Liver (tissue), 9 donors: ENCODE data around the gene TRIM71. TPM values are rescaled to one million over a fixed set of nuclear protein-coding genes. Genes with fewer than 3 reads are reported as not detected.

Source experiments
- DNase-seq: peaks from one replicate; pipeline ENCODE4 v3.0.0-alpha.2; 2017; ENCODE audit warnings: low spot score
- H3K27ac ChIP-seq, 2 donors: one replicate each; pipeline ENCODE4 v1.7.0; 2013; ENCODE audit warnings: inconsistent platforms in 2 of 2, low read length in 2 of 2, control low read depth in 1 of 2, low read depth in 1 of 2, mild to moderate bottlenecking in 1 of 2
- H3K27me3 ChIP-seq, 4 donors: one replicate each; pipeline versions ENCODE4 v1.6.1 to v1.7.0; 2013; ENCODE audit warnings: low read length in 3 of 4, inconsistent platforms in 1 of 4, mild to moderate bottlenecking in 1 of 4, moderate library complexity in 1 of 4; ENCODE audit not compliant: control insufficient read depth in 4 of 4, insufficient read depth in 4 of 4
- H3K36me3 ChIP-seq, 4 donors: one replicate each; pipeline versions ENCODE4 v1.6.1 to v1.7.0; 2013; ENCODE audit warnings: low read length in 3 of 4, mild to moderate bottlenecking in 3 of 4, low read depth in 1 of 4, moderate library complexity in 1 of 4; ENCODE audit not compliant: control insufficient read depth in 4 of 4, insufficient read depth in 3 of 4
- H3K4me1 ChIP-seq, 4 donors: one replicate each; pipeline versions ENCODE4 v1.6.1 to v1.7.0; 2013; ENCODE audit warnings: low read length in 3 of 4, mild to moderate bottlenecking in 3 of 4, moderate library complexity in 1 of 4; ENCODE audit not compliant: control insufficient read depth in 4 of 4, insufficient read depth in 4 of 4
- H3K4me3 ChIP-seq, 3 donors: one replicate each; pipeline versions ENCODE4 v1.6.1 to v1.7.0; 2013; ENCODE audit warnings: low read length in 3 of 3, control low read depth in 1 of 3, low read depth in 1 of 3, mild to moderate bottlenecking in 1 of 3
- H3K9ac ChIP-seq, 2 donors: one replicate each; pipeline ENCODE4 v1.7.0; 2013; ENCODE audit warnings: low read length in 2 of 2, mild to moderate bottlenecking in 2 of 2, moderate library complexity in 2 of 2, control low read depth in 1 of 2, low read depth in 1 of 2
- H3K9me3 ChIP-seq, 4 donors: one replicate each; pipeline versions ENCODE4 v1.6.1 to v1.7.0; 2013; ENCODE audit warnings: low read length in 3 of 4; ENCODE audit not compliant: control insufficient read depth in 4 of 4
- ATF3 ChIP-seq: IDR thresholded peaks from 2 replicates; pipeline ENCODE4 v1.6.1; 2016; ENCODE audit warnings: antibody characterized with exemption
- CTCF ChIP-seq: fragments of 150-350 bp; IDR thresholded peaks from 2 replicates; pipeline ENCODE4 v1.5.1; 2017; ENCODE audit warnings: improper control_type of control experiment, low read depth, low read length; ENCODE audit not compliant: missing input control
- EGR1 ChIP-seq, 2 donors: IDR thresholded peaks; 2 replicates each; pipeline ENCODE4 v1.6.1; 2016 to 2018; ENCODE audit warnings: antibody characterized with exemption in 2 of 2, low read depth in 2 of 2
- FOXA1 ChIP-seq: IDR thresholded peaks from 2 replicates; pipeline ENCODE4 v1.6.1; 2016; ENCODE audit warnings: antibody characterized with exemption
- FOXA2 ChIP-seq: IDR thresholded peaks from 2 replicates; pipeline ENCODE4 v1.6.1; 2016; ENCODE audit warnings: antibody characterized with exemption
- GABPA ChIP-seq, 2 donors: IDR thresholded peaks in 1 of 2; conservative IDR thresholded peaks in 1 of 2; 2 replicates each; pipeline ENCODE4 v1.6.1; 2016; ENCODE audit warnings: antibody characterized with exemption in 2 of 2, mild to moderate bottlenecking in 1 of 2, moderate library complexity in 1 of 2
- HNF4A ChIP-seq, 2 donors: conservative IDR thresholded peaks; 2 replicates each; pipeline ENCODE4 v1.6.1; 2016; ENCODE audit warnings: antibody characterized with exemption in 2 of 2, mild to moderate bottlenecking in 2 of 2
- HNF4G ChIP-seq: IDR thresholded peaks from 2 replicates; pipeline ENCODE4 v1.6.1; 2016; ENCODE audit warnings: antibody characterized with exemption
- JUND ChIP-seq, 2 donors: IDR thresholded peaks; 2 replicates each; pipeline ENCODE4 v1.6.1; 2016; ENCODE audit warnings: antibody characterized with exemption in 2 of 2
- MAX ChIP-seq: IDR thresholded peaks from 2 replicates; pipeline ENCODE4 v1.6.1; 2016; ENCODE audit warnings: antibody characterized with exemption
- NR2F2 ChIP-seq: IDR thresholded peaks from 2 replicates; pipeline ENCODE4 v1.6.1; 2016; ENCODE audit warnings: antibody characterized with exemption
- RAD21 ChIP-seq, 2 donors: IDR thresholded peaks; 2 replicates each; pipeline ENCODE4 v1.6.1; 2016; ENCODE audit warnings: antibody characterized with exemption in 2 of 2, mild to moderate bottlenecking in 2 of 2
- REST ChIP-seq: IDR thresholded peaks from 2 replicates; pipeline ENCODE4 v1.6.1; 2016; ENCODE audit warnings: antibody characterized with exemption, mild to moderate bottlenecking
- RXRA ChIP-seq, 2 donors: IDR thresholded peaks; 2 replicates each; pipeline ENCODE4 v1.6.1; 2017 to 2018; ENCODE audit warnings: antibody characterized with exemption in 2 of 2, mild to moderate bottlenecking in 1 of 2
- SP1 ChIP-seq: IDR thresholded peaks from 2 replicates; pipeline ENCODE4 v1.6.1; 2018; ENCODE audit warnings: antibody characterized with exemption, mild to moderate bottlenecking
- TAF1 ChIP-seq: conservative IDR thresholded peaks from 2 replicates; pipeline ENCODE4 v1.6.1; 2016; ENCODE audit warnings: antibody characterized with exemption, mild to moderate bottlenecking
- YY1 ChIP-seq: IDR thresholded peaks from 2 replicates; pipeline ENCODE4 v1.6.1; 2016; ENCODE audit warnings: antibody characterized with exemption, mild to moderate bottlenecking
- ZBTB33 ChIP-seq: IDR thresholded peaks from 2 replicates; pipeline ENCODE4 v1.6.1; 2016; ENCODE audit warnings: antibody characterized with exemption
- WGBS: extraction: QIAGEN DNeasy Blood & Tissue Kit; methylation state at CpG from one replicate; pipeline ENCODE4 v1.1.7; 2013; 5-methylcytosine and 5-hydroxymethylcytosine counted together
- polyA plus RNA-seq, 2 donors: library from polyadenylated mRNA; stranded (reverse) in 1 of 2; unstranded in 1 of 2; fragments of 200-250 nt in 1 of 2; fragments of >200 nt in 1 of 2; fragmentation: Nextera tagmentation in 1 of 2; extraction: Ambion mirVana in 1 of 2; gene quantifications; one replicate each; pipeline versions ENCODE4 v1.2.1 to v1.2.3, GENCODE V29; 2013 to 2015
- total RNA-seq, 2 donors: library from RNA; depleted of rRNA; stranded (reverse); fragments of >200 nt; gene quantifications; one replicate each; pipeline ENCODE4 v1.2.3, GENCODE V29; 2014
- donor health status: healthy.
- donor health status: healthy.
- donor health status: healthy.
- donor health status: healthy.
- donor health status: healthy.

The TRIM71 gene
- total and polyA plus RNA-seq, 4 donors = under 0.01 to 9.1 TPM; not detected in 2

GRCh38 chr3:32825601-32826375 is 8.0 kb downstream of the TRIM71 start:
- Histone ChIP-seq H3K36me3 (no peaks in the 10 kb centered on the region), H3K9ac (no peak overlapping the region), H3K27ac (no peak overlapping the region), H3K9me3 (no peaks in the 10 kb centered on the region), H3K27me3 (peaks cover 0 to 8% (median 6%) of the 10 kb centered on the region in 4 donors), H3K4me3 (no peak overlapping the region), H3K4me1 (peaks cover 0 to 6% (median 0%) of the 10 kb centered on the region in 4 donors)
- no peak for TF ChIP-seq ZBTB33
- DNase-seq = no peak
- 88% methylated on average over 12 of the region's 12 CpGs for WGBS

- H3K4me1 ChIP-seq = no peaks in the 10 kb centered on the region
- no peak for DNase-seq
- H3K27me3 ChIP-seq = peaks cover 0 to 6% (median 0%) of the 10 kb centered on the region in 4 donors
- no peak overlapping the region for H3K27ac ChIP-seq
- H3K36me3 ChIP-seq = no peaks in the 10 kb centered on the region
- H3K9ac ChIP-seq = no peak overlapping the region
- no peaks in the 10 kb centered on the region for H3K9me3 ChIP-seq
- 90% methylated on average over 4 of the region's 4 CpGs for WGBS
- no peak overlapping the region for H3K4me3 ChIP-seq
- TF ChIP-seq EGR1 (IDR thresholded peaks at IDR 0.05; ENCODE audit: low read depth in 2 of 2) (no peak), FOXA2 (no peak), RXRA (IDR thresholded peaks at IDR 0.05) (no peak), REST (no peak), FOXA1 (no peak), TAF1 (no peak), CTCF (no peak), YY1 (no peak), HNF4G (no peak), JUND (IDR thresholded peaks at IDR 0.05) (no peak), HNF4A (conservative IDR thresholded peaks at IDR 0.05) (no peak), SP1 (no peak), ATF3 (no peak), ZBTB33 (no peak), NR2F2 (no peak), MAX (no peak), RAD21 (IDR thresholded peaks at IDR 0.05) (no peak), GABPA (IDR thresholded peaks at IDR 0.05 in 1 of 2, conservative IDR thresholded peaks at IDR 0.05 in 1 of 2) (no peak)
Observed at GRCh38 chr3:32831062-32831461, 13.3 kb downstream of the TRIM71 start.
